H9 (cell line): Measurements from ENCODE around the gene LIN7A. TPM values are rescaled to one million over a fixed set of nuclear protein-coding genes. Genes with fewer than 3 reads are reported as not detected.
A peak's percentile ranks its signal among the peaks of the same experiment; 100 is the strongest.

Source experiments
- DNase-seq: peaks from one replicate; pipeline ENCODE4 v3.0.0-alpha.2; 2017
- H2AFZ ChIP-seq: one replicate; pipeline ENCODE4 v1.6.1; 2013; ENCODE audit warnings: mild to moderate bottlenecking, low read length, control low read depth, moderate library complexity
- H2AK5ac ChIP-seq: 2 replicates; pipeline ENCODE4 v1.6.1; 2013; ENCODE audit warnings: low read length, control low read depth, mixed read lengths; ENCODE audit not compliant: insufficient read length
- H2BK120ac ChIP-seq: one replicate; pipeline ENCODE4 v1.6.1; 2013; ENCODE audit warnings: low read depth, mild to moderate bottlenecking, low read length, control low read depth, inconsistent platforms; ENCODE audit not compliant: poor library complexity, severe bottlenecking
- H2BK12ac ChIP-seq: 2 replicates; pipeline ENCODE4 v1.6.1; 2013; ENCODE audit warnings: low read length, control low read depth, mixed read lengths, low read depth; ENCODE audit not compliant: insufficient read length
- H2BK15ac ChIP-seq: 2 replicates; pipeline ENCODE4 v1.6.1; 2013; ENCODE audit warnings: low read depth, low read length, control low read depth
- H2BK20ac ChIP-seq: one replicate; pipeline ENCODE4 v1.6.1; 2013; ENCODE audit warnings: low read depth, mild to moderate bottlenecking, low read length, control low read depth, inconsistent platforms; ENCODE audit not compliant: poor library complexity, severe bottlenecking
- H2BK5ac ChIP-seq: 2 replicates; pipeline ENCODE4 v1.6.1; 2013; ENCODE audit warnings: low read length, control low read depth, mixed read lengths; ENCODE audit not compliant: insufficient read length
- H3K14ac ChIP-seq: 2 replicates; pipeline ENCODE4 v1.6.1; 2013; ENCODE audit warnings: low read length, control low read depth; ENCODE audit not compliant: insufficient read depth
- H3K18ac ChIP-seq: 2 replicates; pipeline ENCODE4 v1.6.1; 2013; ENCODE audit warnings: low read depth, mild to moderate bottlenecking, mixed read lengths, low read length, control low read depth; ENCODE audit not compliant: insufficient read length
- H3K23ac ChIP-seq: 2 replicates; pipeline ENCODE4 v1.6.1; 2013; ENCODE audit warnings: low read length, control low read depth, mixed read lengths, low read depth; ENCODE audit not compliant: insufficient read length
- H3K23me2 ChIP-seq: 2 replicates; pipeline ENCODE4 v1.6.1; 2013; ENCODE audit warnings: low read depth, mild to moderate bottlenecking, mixed read lengths, low read length, control low read depth; ENCODE audit not compliant: insufficient read length, poor library complexity, severe bottlenecking
- H3K27ac ChIP-seq: 2 replicates; pipeline ENCODE4 v1.5.1; 2013; ENCODE audit warnings: low read length, control low read depth, mixed read lengths, low read depth; ENCODE audit not compliant: insufficient read length
- H3K27me3 ChIP-seq: 2 replicates; pipeline ENCODE4 v1.6.1; 2013; ENCODE audit warnings: low read length, control low read depth, inconsistent platforms; ENCODE audit not compliant: insufficient read depth
- H3K4ac ChIP-seq: 2 replicates; pipeline ENCODE4 v1.6.1; 2013; ENCODE audit warnings: low read depth, mild to moderate bottlenecking, control low read depth, inconsistent platforms, low read length, moderate library complexity
- H3K4me1 ChIP-seq: 2 replicates; pipeline ENCODE4 v1.6.1; 2013; ENCODE audit warnings: low read length, control low read depth, inconsistent platforms; ENCODE audit not compliant: insufficient read depth
- H3K4me2 ChIP-seq: 2 replicates; pipeline ENCODE4 v1.6.1; 2013; ENCODE audit warnings: low read length, control low read depth, mixed read lengths; ENCODE audit not compliant: insufficient read length, insufficient read depth
- H3K56ac ChIP-seq: 2 replicates; pipeline ENCODE4 v1.6.1; 2013; ENCODE audit warnings: low read depth, mild to moderate bottlenecking, mixed read lengths, low read length, control low read depth; ENCODE audit not compliant: insufficient read length
- H3K79me1 ChIP-seq: 2 replicates; pipeline ENCODE4 v1.6.1; 2013; ENCODE audit warnings: low read depth, mild to moderate bottlenecking, moderate library complexity, low read length, control low read depth, inconsistent platforms; ENCODE audit not compliant: insufficient read depth, poor library complexity, severe bottlenecking
- H3K79me2 ChIP-seq: 2 replicates; pipeline ENCODE4 v1.6.1; 2013; ENCODE audit warnings: low read length, control low read depth, inconsistent platforms; ENCODE audit not compliant: insufficient read depth
- H3K9ac ChIP-seq: 2 replicates; pipeline ENCODE4 v1.6.1; 2013; ENCODE audit warnings: low read length, control low read depth, mixed read lengths; ENCODE audit not compliant: insufficient read length; ENCODE audit errors: extremely low read depth
- H3K9me3 ChIP-seq: one replicate; pipeline ENCODE4 v1.6.1; 2013; ENCODE audit warnings: low read depth, low read length, inconsistent platforms; ENCODE audit not compliant: control insufficient read depth
- H3T11ph ChIP-seq: one replicate; pipeline ENCODE4 v1.6.1; 2013; ENCODE audit warnings: mild to moderate bottlenecking, low read length, control low read depth, inconsistent platforms
- H4K20me1 ChIP-seq: one replicate; pipeline ENCODE4 v1.6.1; 2013; ENCODE audit not compliant: control insufficient read depth, insufficient read length, insufficient read depth
- H4K5ac ChIP-seq: 2 replicates; pipeline ENCODE4 v1.6.1; 2013; ENCODE audit warnings: low read depth, mild to moderate bottlenecking, mixed read lengths, low read length, control low read depth; ENCODE audit not compliant: insufficient read length
- H4K8ac ChIP-seq: replicated peaks from 2 replicates; pipeline ENCODE4 v1.6.1; 2013; ENCODE audit warnings: low read length, control low read depth, mixed read lengths, low read depth; ENCODE audit not compliant: insufficient read length
- H4K91ac ChIP-seq: 2 replicates; pipeline ENCODE4 v1.6.1; 2013; ENCODE audit warnings: low read depth, mild to moderate bottlenecking, moderate library complexity, mixed read lengths, low read length, control low read depth; ENCODE audit not compliant: insufficient read length
- H3K27ac Mint-ChIP-seq, 3 experiments: 2 replicates in 2 of 3; 3 replicates in 1 of 3; pipeline ENCODE4 v1.8.0; 2020 to 2021; ENCODE audit warnings: mixed read lengths in 3 of 3, mild to moderate bottlenecking in 1 of 3, moderate library complexity in 1 of 3
- H3K27me3 Mint-ChIP-seq: 2 replicates; pipeline ENCODE4 v1.8.0; 2021; ENCODE audit warnings: low read depth, mild to moderate bottlenecking, moderate library complexity, mixed read lengths
- H3K36me3 Mint-ChIP-seq, 3 experiments: 2 replicates in 2 of 3; 3 replicates in 1 of 3; pipeline ENCODE4 v1.8.0; 2020 to 2021; ENCODE audit warnings: low read depth in 3 of 3, mixed read lengths in 3 of 3; ENCODE audit not compliant: insufficient read depth in 1 of 3
- H3K4me1 Mint-ChIP-seq, 2 experiments: 2 replicates each; pipeline ENCODE4 v1.8.0; 2020; ENCODE audit warnings: mixed read lengths in 2 of 2
- H3K4me3 Mint-ChIP-seq, 2 experiments: 2 replicates in 1 of 2; 3 replicates in 1 of 2; pipeline ENCODE4 v1.8.0; 2020 to 2021; ENCODE audit warnings: mild to moderate bottlenecking in 2 of 2, mixed read lengths in 2 of 2, moderate library complexity in 1 of 2
- H3K9me3 Mint-ChIP-seq, 2 experiments: 2 replicates in 1 of 2; 3 replicates in 1 of 2; pipeline ENCODE4 v1.8.0; 2020; ENCODE audit warnings: mild to moderate bottlenecking in 2 of 2, mixed read lengths in 2 of 2, moderate library complexity in 1 of 2
- WGBS: extraction: QIAGEN DNeasy Blood & Tissue Kit; methylation state at CpG from one replicate; pipeline ENCODE4 v1.1.7; 2013; ENCODE audit warnings: missing lambda C conversion rate, low lambda C conversion rate, mixed read lengths; ENCODE audit not compliant: insufficient read length; ENCODE audit errors: extremely low coverage; 5-methylcytosine and 5-hydroxymethylcytosine counted together
- total RNA-seq: library from RNA; stranded (reverse); gene quantifications from 2 replicates; pipeline ENCODE4 v1.2.1, GENCODE V29; 2021
- TF ChIP-seq, protein P1 (sequence below): fragments of 200-600 bp; sonication (generic); conservative IDR thresholded peaks from 3 replicates; pipeline ENCODE4 v1.8.0; 2021; ENCODE audit warnings: antibody characterized with exemption, mild to moderate bottlenecking

Gene LIN7A
- total RNA-seq, 1 experiment from 2014 or later = 18.3 TPM

DNA sequence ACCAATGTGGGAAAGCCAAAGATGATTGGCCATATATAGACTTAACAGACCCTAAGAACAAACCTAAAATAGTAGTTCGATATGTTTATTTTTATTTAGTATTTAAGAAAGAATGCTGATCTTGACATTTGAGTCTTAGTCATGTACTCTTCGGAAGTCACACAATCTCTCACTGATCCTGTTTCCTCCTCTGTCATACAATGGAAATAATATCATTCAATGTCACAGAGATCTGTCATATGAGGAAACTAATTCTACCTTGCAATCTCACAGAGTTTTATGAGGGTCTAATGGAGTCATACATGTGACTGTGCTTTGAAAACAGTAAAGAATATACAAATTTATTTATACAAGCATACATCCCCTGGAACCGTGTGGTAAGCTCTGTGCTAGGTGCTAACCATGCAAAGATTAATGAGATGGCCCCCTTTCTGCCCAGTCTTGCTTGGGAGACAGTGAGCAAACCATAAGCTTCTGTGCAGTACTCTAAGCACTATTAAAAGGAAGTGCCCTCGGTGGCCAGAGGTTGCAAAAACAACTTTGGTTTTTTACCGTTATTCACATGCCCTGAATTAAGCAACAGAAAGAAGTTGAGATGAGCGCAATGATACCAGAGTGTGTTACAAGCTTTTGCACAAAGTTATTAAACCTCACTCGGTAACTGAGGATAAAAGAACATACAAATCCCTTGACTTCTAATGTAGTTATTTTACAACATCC is 1.7 kb upstream of the LIN7A start:
- Mint-ChIP-seq H3K27me3 (peaks cover 9% of the 10 kb centered on the region), H3K9me3 (no peaks in the 10 kb centered on the region), H3K4me3 (peak overlapping the region in 1 of 2 experiments; percentile 42; a peak in 1 of 5 replicates), H3K36me3 (no peaks in the 10 kb centered on the region; a peak in 1 of 7 replicates), H3K27ac (no peak overlapping the region), H3K4me1 (peaks cover 28 to 30% of the 10 kb centered on the region in 2 experiments)
- no peak overlapping the region for H3K4me2 ChIP-seq
- no peak overlapping the region for H2AFZ ChIP-seq
- TF ChIP-seq, protein P1, sequence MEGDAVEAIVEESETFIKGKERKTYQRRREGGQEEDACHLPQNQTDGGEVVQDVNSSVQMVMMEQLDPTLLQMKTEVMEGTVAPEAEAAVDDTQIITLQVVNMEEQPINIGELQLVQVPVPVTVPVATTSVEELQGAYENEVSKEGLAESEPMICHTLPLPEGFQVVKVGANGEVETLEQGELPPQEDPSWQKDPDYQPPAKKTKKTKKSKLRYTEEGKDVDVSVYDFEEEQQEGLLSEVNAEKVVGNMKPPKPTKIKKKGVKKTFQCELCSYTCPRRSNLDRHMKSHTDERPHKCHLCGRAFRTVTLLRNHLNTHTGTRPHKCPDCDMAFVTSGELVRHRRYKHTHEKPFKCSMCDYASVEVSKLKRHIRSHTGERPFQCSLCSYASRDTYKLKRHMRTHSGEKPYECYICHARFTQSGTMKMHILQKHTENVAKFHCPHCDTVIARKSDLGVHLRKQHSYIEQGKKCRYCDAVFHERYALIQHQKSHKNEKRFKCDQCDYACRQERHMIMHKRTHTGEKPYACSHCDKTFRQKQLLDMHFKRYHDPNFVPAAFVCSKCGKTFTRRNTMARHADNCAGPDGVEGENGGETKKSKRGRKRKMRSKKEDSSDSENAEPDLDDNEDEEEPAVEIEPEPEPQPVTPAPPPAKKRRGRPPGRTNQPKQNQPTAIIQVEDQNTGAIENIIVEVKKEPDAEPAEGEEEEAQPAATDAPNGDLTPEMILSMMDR = no peak
- H3K9ac ChIP-seq = no peak overlapping the region
- H3K4ac ChIP-seq = no peak overlapping the region
- no peak overlapping the region for H2BK120ac ChIP-seq
- no peaks in the 10 kb centered on the region for H4K20me1 ChIP-seq
- no peak overlapping the region for H3T11ph ChIP-seq
- H3K18ac ChIP-seq = no peak overlapping the region
- H3K4me1 ChIP-seq = 0 out of 2 replicates have a peak, but pooled peaks cover 3% of the 10 kb centered on the region
- peaks cover 4% of the 10 kb centered on the region for H3K23me2 ChIP-seq
- H2BK15ac ChIP-seq = no peak overlapping the region
- no peak overlapping the region for H2BK20ac ChIP-seq
- H4K91ac ChIP-seq = no peak overlapping the region
- no CpG with 5 or more reads among the region's 7 CpGs for WGBS
- H3K79me1 ChIP-seq = no peaks in the 10 kb centered on the region
- no peak overlapping the region for H3K27ac ChIP-seq
- H3K14ac ChIP-seq = no peak overlapping the region
- no peaks in the 10 kb centered on the region for H3K27me3 ChIP-seq
- no peaks in the 10 kb centered on the region for H3K9me3 ChIP-seq
- H2AK5ac ChIP-seq = no peak overlapping the region
- no peak overlapping the region for H3K23ac ChIP-seq
- H3K56ac ChIP-seq = no peak overlapping the region
- no peak overlapping the region for H2BK12ac ChIP-seq
- H3K79me2 ChIP-seq = no peaks in the 10 kb centered on the region
- H4K5ac ChIP-seq = no peak overlapping the region
- DNase-seq = no peak
- H4K8ac ChIP-seq = no peak overlapping the region
- no peak overlapping the region for H2BK5ac ChIP-seq
